Smooth muscle cell of the pulmonary artery (primary cell): Measurements from ENCODE around the gene KLHL2. TPM values are rescaled to one million over a fixed set of nuclear protein-coding genes. Genes with fewer than 3 reads are reported as not detected.

Experiments
- total RNA-seq: library from RNA; depleted of rRNA; stranded (reverse); fragments of >200 nt; gene quantifications from 2 replicates; pipeline ENCODE4 v1.2.3, GENCODE V29; 2014

KLHL2 gene, protein sequence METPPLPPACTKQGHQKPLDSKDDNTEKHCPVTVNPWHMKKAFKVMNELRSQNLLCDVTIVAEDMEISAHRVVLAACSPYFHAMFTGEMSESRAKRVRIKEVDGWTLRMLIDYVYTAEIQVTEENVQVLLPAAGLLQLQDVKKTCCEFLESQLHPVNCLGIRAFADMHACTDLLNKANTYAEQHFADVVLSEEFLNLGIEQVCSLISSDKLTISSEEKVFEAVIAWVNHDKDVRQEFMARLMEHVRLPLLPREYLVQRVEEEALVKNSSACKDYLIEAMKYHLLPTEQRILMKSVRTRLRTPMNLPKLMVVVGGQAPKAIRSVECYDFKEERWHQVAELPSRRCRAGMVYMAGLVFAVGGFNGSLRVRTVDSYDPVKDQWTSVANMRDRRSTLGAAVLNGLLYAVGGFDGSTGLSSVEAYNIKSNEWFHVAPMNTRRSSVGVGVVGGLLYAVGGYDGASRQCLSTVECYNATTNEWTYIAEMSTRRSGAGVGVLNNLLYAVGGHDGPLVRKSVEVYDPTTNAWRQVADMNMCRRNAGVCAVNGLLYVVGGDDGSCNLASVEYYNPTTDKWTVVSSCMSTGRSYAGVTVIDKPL
- 17.7 and 27.0 TPM in 2 replicates for total RNA-seq

DNA sequence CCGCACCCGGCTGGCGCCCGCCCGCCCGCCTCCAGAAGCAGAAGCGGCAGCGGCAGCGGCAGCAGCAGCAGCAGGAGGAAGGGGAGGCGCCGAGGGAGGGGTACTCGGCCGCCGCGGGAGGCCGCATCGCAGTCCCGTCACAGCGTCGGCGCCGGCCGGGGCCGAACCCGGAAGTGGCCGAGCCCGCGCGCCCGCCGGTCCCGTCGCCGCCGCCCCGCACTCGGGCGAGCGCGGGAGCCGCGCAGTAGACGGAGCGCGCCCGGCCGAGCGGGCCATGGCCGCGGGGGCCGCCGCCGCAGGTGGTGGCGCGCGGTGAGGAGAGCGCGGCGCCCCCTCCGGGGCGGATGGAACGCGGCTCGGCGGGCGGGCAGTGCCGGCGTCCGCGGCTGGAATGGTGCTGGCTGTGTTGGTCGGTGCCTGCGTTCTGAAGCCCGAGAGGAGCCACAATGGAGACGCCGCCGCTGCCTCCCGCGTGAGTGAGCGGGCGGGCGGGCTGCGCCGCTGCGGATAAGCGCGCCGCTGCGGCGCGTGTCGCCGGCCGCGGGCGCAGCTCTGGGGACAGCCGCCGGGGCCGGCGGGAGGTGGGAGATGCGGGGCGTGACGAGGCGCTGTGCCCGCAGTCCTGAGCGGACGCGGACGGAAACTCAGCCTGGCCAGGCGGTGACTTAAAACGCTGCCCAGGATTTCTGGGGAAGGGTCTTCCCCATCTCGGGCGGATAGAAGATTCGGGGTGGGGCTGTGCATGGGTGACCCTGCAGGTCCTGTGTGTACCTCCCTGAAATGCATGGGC is at the start of gene KLHL2:
KLHL2 (plus strand) TSS at position 131 of the 790 bp plus-strand sequence; CDS start at position 447, 316 bp downstream.

GRCh38 chr4:165327211-165328100 is 120.1 kb downstream of the KLHL2 start, which contains the start of gene MSMO1:
TSS of gene MSMO1 (plus strand) at chr4:165327669. CDS start at chr4:165333371, 5,702 bp downstream.

Other genes starting within 250 kb of the KLHL2 start
- gene TRIM61, start 229.9 kb upstream of the KLHL2 start, total RNA-seq = 0.99 and 3.0 TPM in 2 replicates
- not detected in 2 replicates for gene TRIM60, start 175.6 kb upstream of the KLHL2 start, total RNA-seq
- not detected in 2 replicates for gene TRIM75, start 153.7 kb upstream of the KLHL2 start, total RNA-seq
- 8.1 and 8.3 TPM in 2 replicates for gene TMEM192, start 94.7 kb upstream of the KLHL2 start, total RNA-seq
- 137 and 151 TPM in 2 replicates for gene MSMO1, start 120.1 kb downstream of the KLHL2 start, total RNA-seq
- gene CPE, start 171.4 kb downstream of the KLHL2 start, total RNA-seq = 101 and 123 TPM in 2 replicates